ENCODE results near the gene SLC2A3.
"Not testable (repeated sequence)": the region's sequence is repeated elsewhere in the genome, so short reads cannot be mapped to it uniquely, and the experiment has no call there.

The SLC2A3 gene

GRCh38 chr12:7935590-7936581, at the start of gene SLC2A3:
TSS of gene SLC2A3 (minus strand) at chr12:7936187. CDS start at chr12:7936034, 153 bp downstream.
- DNase-seq, result no peak

DNA sequence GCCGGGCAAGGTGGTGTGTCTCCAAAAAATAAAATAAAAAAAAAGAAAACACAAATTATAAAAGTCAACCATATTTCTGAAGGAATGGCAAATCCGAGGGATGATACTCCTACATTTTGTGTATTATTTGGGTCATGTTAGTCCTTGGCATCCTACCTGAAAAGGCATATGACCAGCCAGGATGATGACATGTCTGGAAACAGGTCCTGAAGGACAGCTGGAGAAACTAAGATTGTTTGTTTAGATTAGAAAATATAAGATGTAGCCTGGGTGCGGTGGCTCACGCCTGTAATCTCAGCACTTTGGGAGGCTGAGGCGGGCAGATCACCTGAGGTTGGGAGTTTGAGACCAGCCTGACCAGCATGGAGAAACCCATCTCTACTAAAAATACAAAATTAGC, 48.9 kb upstream of the SLC2A3 start:
- DNase-seq, result no peak

DNA sequence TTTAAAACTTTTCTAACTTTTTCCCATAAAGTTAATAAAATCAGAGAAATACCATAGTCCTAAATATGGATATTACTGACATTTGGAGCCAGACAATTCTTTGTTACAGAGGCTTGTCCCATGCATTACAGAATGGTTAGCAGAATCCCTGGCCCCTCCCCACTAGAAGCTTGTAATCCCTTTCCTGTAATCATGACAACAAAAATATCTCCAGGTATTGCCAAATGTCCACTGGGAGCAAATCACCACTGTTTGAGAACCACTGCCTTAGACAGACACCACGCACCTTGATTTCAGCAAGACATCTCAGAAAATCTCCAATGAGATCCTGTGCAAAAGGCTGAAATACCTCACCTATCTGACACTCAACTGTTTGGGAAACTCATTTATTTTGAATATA, 47.5 kb upstream of the SLC2A3 start:
- not testable (repeated sequence) for DNase-seq

- not testable (repeated sequence) for DNase-seq
Measured at GRCh38 chr12:7983019-7983418, 47.0 kb upstream of the SLC2A3 start.

GRCh38 chr12:7982332-7982735, 46.3 kb upstream of the SLC2A3 start:
- DNase-seq, result not testable (repeated sequence)

- DNase-seq, result no peak
Measured at GRCh38 chr12:7981446-7981845, 45.5 kb upstream of the SLC2A3 start.

GRCh38 chr12:7977351-7978124, 41.6 kb upstream of the SLC2A3 start:
- DNase-seq, result not testable (repeated sequence)

GRCh38 chr12:7973457-7973825, 37.5 kb upstream of the SLC2A3 start:
- no peak for DNase-seq

- DNase-seq, result no peak
Measured at GRCh38 chr12:7972734-7973456, 36.9 kb upstream of the SLC2A3 start.

- DNase-seq, result not testable (repeated sequence)
Measured at GRCh38 chr12:7972269-7972668, 36.3 kb upstream of the SLC2A3 start.

DNA sequence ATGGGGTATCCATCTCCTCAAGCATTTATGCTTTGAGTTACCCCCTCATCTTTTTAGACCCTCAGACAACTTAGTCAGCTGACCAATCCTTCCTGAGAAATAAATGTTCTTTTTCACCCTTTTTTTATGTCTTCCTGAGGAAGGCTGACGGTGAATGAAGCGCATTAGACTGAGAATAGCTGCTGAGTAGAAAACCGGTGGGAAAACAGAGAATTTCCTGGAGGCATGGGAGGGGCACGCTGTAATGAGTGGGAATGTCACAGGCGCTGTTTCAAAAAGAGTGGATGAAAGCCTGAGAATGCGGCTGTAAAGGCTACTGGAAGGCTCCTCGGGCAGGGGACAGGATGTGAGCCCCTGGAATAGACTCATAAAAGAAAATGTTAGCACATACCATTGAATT, 35.8 kb upstream of the SLC2A3 start:
- not testable (repeated sequence) for DNase-seq

- peak in 2 of 3 experiments; percentile 69 to 81 for DNase-seq
Measured at GRCh38 chr12:7970475-7971252, 34.7 kb upstream of the SLC2A3 start.

GRCh38 chr12:7966563-7966962, 30.6 kb upstream of the SLC2A3 start:
- DNase-seq, result no peak

DNA sequence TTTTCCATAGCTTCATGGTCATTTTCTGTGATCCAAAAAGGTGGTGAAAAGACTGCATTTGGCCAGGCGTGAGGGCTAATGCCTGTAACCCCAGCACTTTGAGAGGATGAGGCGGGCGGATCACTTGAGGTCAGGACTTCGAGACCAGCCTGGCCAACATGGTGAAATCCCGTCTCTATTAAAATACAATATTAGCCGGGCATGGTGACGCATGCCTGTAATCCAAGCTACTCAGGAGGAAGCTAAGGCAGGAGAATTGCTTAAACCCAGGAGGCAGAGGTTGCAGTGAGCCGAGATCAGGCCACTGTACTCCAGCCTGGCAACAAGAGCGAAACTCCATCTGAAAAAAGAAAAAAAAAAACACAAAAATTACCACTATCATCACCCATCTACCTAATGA, 28.7 kb upstream of the SLC2A3 start:
- DNase-seq, result not testable (repeated sequence)

DNA sequence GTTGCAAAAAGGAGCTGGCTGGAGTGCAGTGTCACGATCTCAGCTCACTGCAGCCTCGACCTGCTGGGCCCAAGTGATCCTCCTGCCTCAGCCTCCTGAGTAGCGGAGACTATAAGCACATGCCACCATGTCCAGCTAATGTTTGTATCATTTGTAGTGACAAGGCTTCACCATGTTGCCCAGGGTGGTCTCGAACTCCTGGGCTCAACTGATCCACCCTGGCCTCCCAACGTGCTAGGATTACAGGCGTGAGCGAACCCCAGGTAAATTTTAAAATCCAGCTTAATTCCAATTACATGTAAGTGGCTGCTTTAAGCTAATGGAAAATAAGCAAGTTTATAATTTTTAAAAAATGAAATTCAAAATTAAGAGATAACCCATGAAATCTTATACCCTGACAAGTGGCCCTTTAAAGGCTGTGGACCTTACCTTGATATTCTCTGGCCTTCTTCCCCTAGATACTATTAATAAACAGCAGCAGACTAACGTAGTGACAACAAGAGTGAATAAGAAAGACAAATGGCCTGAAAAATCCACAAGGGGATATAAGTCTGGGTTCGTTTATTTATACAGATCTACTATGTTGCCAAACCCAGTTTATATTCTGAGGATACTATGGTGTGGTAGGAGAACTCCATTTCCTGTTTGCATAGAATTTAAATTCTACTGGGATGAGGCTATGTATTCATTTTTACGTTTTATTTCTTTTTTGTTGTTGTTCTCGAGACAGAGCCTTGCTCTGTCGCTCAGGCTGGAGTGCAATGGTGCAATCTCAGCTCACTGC, 25.6 kb upstream of the SLC2A3 start:
- no peak for DNase-seq

GRCh38 chr12:7959701-7960121, 23.7 kb upstream of the SLC2A3 start:
- no peak for DNase-seq

GRCh38 chr12:7959278-7959677, 23.3 kb upstream of the SLC2A3 start:
- DNase-seq, result no peak

DNA sequence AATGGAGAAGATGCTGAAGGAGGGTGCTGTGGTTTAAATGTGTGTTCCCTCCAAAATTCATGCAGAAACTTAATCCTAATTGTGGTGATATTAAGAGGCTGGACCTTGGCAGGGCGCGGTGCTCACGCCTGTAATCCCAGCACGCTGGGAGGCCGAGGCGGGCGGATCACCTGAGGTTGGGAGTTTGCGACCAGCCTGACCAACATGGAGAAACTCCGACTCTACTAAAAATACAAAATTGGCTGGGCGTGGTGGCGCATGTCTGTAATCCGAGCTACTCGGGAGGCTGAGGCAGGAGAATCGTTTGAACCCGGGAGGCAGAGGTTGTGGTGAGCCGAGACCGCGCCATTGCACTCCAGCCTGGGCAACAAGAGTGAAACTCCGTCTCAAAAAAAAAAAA, 18.9 kb upstream of the SLC2A3 start:
- not testable (repeated sequence) for DNase-seq

DNA sequence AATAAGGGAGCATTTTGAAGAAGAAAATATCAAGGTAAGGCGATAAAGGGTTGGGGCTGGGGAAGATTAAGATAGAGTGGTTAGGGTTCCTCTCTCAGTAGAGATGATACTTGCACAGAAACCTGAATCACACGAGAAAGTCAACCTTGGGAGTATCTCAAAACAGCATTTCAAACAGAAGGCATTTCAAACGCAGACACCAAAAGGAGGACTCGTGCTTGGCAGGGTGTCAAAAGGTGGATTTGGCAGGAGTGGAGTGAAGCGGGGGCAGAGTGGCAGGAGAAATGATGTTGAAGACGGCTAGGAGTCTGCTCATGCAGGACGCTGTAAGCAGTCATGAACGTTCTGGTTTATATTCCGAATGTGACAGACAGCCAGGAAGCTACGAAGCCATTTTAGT, 18.4 kb upstream of the SLC2A3 start:
- DNase-seq, result not testable (repeated sequence)

DNA sequence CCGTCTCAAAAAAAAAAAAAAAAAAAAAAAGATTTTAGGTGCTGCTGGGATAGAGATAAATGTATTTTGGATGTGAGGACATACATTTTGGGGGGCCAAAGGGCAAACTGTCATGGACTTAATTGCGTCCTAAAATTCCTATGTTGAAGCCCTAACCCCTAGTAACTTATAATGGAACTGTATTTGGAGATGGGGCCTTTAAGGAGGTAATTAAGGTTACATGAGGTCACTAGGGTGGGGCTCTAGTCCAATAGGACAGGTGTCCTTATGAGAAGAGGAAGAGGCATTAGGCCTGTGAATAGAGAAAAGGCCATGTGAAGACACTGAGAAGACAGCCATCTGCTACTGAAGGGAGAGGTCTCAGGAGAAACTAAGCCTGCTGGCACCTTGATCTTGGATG, 17.9 kb upstream of the SLC2A3 start:
- not testable (repeated sequence) for DNase-seq

GRCh38 chr12:7951671-7952070, 15.7 kb upstream of the SLC2A3 start:
- no peak for DNase-seq
